Loucy (cell line): ENCODE measurements around the gene GATD1.

ENCODE experiments used
- H2AFZ ChIP-seq: fragments of 200-600 bp; sonication (generic); 2 replicates; pipeline ENCODE4 v1.6.0; 2016; ENCODE audit warnings: antibody characterized with exemption, mild to moderate bottlenecking, low read length, moderate library complexity
- H3F3A ChIP-seq: fragments of 200-600 bp; 2 replicates; pipeline ENCODE4 v1.6.0; 2016; ENCODE audit warnings: antibody characterized with exemption, low read depth, mild to moderate bottlenecking
- H3K27me3 ChIP-seq: fragments of 200-600 bp; sonication (generic); 2 replicates; pipeline ENCODE4 v1.6.1; 2014; ENCODE audit warnings: low read length, mild to moderate bottlenecking; ENCODE audit not compliant: insufficient read depth, poor library complexity, severe bottlenecking
- H3K36me3 ChIP-seq: fragments of 200-600 bp; sonication (generic); 2 replicates; pipeline ENCODE4 v1.6.1; 2016; ENCODE audit warnings: low read length; ENCODE audit not compliant: insufficient read depth
- H3K4me1 ChIP-seq: fragments of 200-600 bp; sonication (generic); 2 replicates; pipeline ENCODE4 v1.5.1; 2014; ENCODE audit warnings: low read length, mild to moderate bottlenecking; ENCODE audit not compliant: insufficient read depth, poor library complexity, severe bottlenecking
- H3K4me2 ChIP-seq: fragments of 200-600 bp; sonication (generic); 2 replicates; pipeline ENCODE4 v1.6.0; 2014; ENCODE audit warnings: antibody characterized with exemption, low read length, low read depth, mild to moderate bottlenecking; ENCODE audit not compliant: poor library complexity, severe bottlenecking
- H3K4me3 ChIP-seq: fragments of 200-600 bp; sonication (generic); 2 replicates; pipeline ENCODE4 v1.5.1; 2014; ENCODE audit warnings: low read length, mild to moderate bottlenecking, mixed read lengths; ENCODE audit not compliant: poor library complexity, severe bottlenecking
- H3K79me2 ChIP-seq: fragments of 200-600 bp; sonication (generic); 2 replicates; pipeline ENCODE4 v1.6.1; 2014; ENCODE audit warnings: low read length; ENCODE audit not compliant: insufficient read depth
- H3K9ac ChIP-seq: fragments of 200-600 bp; sonication (generic); 2 replicates; pipeline ENCODE4 v1.6.0; 2014; ENCODE audit warnings: mild to moderate bottlenecking, low read depth, low read length, moderate library complexity; ENCODE audit not compliant: poor library complexity, severe bottlenecking
- H3K9me2 ChIP-seq: fragments of 200-600 bp; sonication (generic); replicated peaks from 2 replicates; pipeline ENCODE4 v1.6.1; 2016; ENCODE audit warnings: low read depth, low read length, mixed read lengths
- H3K9me3 ChIP-seq: fragments of 200-600 bp; sonication (generic); 2 replicates; pipeline ENCODE4 v1.6.1; 2014; ENCODE audit warnings: mild to moderate bottlenecking, antibody characterized with exemption, low read length, low read depth; ENCODE audit not compliant: insufficient read depth
- H4K20me1 ChIP-seq: fragments of 200-600 bp; sonication (generic); 2 replicates; pipeline ENCODE4 v1.6.0; 2014; ENCODE audit warnings: antibody characterized with exemption, low read length, mild to moderate bottlenecking; ENCODE audit not compliant: insufficient read depth, poor library complexity, severe bottlenecking
- EZH2phosphoT487 ChIP-seq: fragments of 200-600 bp; IDR thresholded peaks from 2 replicates; pipeline ENCODE4 v1.6.1; 2018; ENCODE audit warnings: antibody characterized with exemption, mild to moderate bottlenecking, moderate library complexity, borderline replicate concordance
- TF ChIP-seq, protein P1 (sequence below): fragments of 200-600 bp; sonication (generic); conservative IDR thresholded peaks from 2 replicates; pipeline ENCODE4 v1.5.1; 2014; ENCODE audit warnings: mild to moderate bottlenecking, antibody characterized with exemption, low read length

The GATD1 gene

GRCh38 chr11:726278-727220 is 50.7 kb downstream of the GATD1 start:
- H3K9me3 ChIP-seq = no peaks in the 10 kb centered on the region
- H4K20me1 ChIP-seq = no peaks in the 10 kb centered on the region
- no peaks in the 10 kb centered on the region for H3K27me3 ChIP-seq
- H3K4me2 ChIP-seq = no peak overlapping the region
- peaks cover 3% of the 10 kb centered on the region for H3K4me1 ChIP-seq
- H3K4me3 ChIP-seq = no peak overlapping the region
- no peaks in the 10 kb centered on the region for H3K79me2 ChIP-seq
- H3F3A ChIP-seq = no peaks in the 10 kb centered on the region
- no peaks in the 10 kb centered on the region for H3K36me3 ChIP-seq
- no peak overlapping the region for H3K9ac ChIP-seq
- TF ChIP-seq, protein P1, sequence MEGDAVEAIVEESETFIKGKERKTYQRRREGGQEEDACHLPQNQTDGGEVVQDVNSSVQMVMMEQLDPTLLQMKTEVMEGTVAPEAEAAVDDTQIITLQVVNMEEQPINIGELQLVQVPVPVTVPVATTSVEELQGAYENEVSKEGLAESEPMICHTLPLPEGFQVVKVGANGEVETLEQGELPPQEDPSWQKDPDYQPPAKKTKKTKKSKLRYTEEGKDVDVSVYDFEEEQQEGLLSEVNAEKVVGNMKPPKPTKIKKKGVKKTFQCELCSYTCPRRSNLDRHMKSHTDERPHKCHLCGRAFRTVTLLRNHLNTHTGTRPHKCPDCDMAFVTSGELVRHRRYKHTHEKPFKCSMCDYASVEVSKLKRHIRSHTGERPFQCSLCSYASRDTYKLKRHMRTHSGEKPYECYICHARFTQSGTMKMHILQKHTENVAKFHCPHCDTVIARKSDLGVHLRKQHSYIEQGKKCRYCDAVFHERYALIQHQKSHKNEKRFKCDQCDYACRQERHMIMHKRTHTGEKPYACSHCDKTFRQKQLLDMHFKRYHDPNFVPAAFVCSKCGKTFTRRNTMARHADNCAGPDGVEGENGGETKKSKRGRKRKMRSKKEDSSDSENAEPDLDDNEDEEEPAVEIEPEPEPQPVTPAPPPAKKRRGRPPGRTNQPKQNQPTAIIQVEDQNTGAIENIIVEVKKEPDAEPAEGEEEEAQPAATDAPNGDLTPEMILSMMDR = no peak
- no peak for TF ChIP-seq EZH2phosphoT487
- H3K9me2 ChIP-seq = no peaks in the 10 kb centered on the region
- H2AFZ ChIP-seq = no peak overlapping the region

DNA sequence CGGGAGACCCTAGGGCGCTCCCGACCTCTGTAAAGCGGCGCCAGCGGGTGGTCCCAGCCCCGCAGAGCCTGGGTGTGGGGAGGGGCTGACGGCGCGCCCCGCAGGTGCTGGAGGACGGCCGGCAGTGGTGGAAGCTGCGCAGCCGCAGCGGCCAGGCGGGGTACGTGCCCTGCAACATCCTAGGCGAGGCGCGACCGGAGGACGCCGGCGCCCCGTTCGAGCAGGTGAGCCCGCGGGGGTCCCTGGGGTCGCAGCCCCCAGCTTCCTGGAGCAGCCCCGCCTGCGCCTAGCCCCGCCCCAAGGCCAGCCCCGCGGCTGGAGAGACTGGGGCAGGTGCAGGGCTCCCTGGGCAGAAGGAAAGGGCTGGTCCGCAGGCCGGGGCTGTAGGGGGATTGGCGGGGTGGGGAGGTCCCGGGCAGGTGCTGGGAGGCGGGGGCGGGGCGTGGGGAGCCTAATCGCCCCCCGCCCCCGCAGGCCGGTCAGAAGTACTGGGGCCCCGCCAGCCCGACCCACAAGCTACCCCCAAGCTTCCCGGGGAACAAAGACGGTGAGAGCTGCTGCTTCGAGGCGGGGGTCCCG is 51.6 kb downstream of the GATD1 start:
- no peak overlapping the region for H3K4me2 ChIP-seq
- no peaks in the 10 kb centered on the region for H3K9me3 ChIP-seq
- H3K4me3 ChIP-seq = no peak overlapping the region
- H3K27me3 ChIP-seq = no peaks in the 10 kb centered on the region
- H3F3A ChIP-seq = no peaks in the 10 kb centered on the region
- no peaks in the 10 kb centered on the region for H4K20me1 ChIP-seq
- TF ChIP-seq EZH2phosphoT487 = no peak
- TF ChIP-seq, protein P1 = no peak
- no peaks in the 10 kb centered on the region for H3K9me2 ChIP-seq
- no peaks in the 10 kb centered on the region for H3K36me3 ChIP-seq
- no peaks in the 10 kb centered on the region for H3K79me2 ChIP-seq
- H3K9ac ChIP-seq = no peak overlapping the region
- H3K4me1 ChIP-seq = peaks cover 3% of the 10 kb centered on the region
- no peak overlapping the region for H2AFZ ChIP-seq

DNA sequence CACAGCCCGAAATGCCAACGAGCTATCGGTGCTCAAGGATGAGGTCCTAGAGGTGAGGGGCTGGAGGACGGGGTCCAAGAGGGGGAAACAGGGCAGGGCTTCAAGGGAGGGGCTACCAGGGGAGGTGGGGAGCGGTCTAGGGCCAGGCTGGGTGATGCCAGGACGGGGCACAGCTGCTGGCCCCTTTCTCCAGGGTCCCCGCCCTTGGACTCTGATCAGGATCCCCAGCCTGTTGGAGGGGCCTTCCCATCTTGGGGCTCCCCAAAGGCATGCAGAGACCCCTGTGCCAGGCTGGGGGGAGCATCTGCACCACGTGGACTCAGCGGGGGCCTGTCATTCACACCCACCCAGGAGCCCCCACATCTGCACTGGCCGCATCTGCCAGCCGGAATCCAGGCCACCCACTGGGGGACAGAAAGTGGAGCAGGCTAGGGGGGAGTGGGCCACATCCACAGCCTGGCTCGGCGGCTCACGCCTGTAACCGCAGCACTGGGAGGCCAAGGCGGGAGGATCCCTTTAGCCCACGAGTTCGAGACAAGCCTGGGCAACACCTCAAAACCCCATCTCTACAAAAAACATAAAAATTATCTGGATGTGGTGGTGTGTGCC is 52.4 kb downstream of the GATD1 start:
- no peaks in the 10 kb centered on the region for H4K20me1 ChIP-seq
- no peak overlapping the region for H3K4me2 ChIP-seq
- no peaks in the 10 kb centered on the region for H3K9me2 ChIP-seq
- H3K27me3 ChIP-seq = no peaks in the 10 kb centered on the region
- H3K4me1 ChIP-seq = peaks cover 3% of the 10 kb centered on the region
- no peaks in the 10 kb centered on the region for H3F3A ChIP-seq
- no peak overlapping the region for H2AFZ ChIP-seq
- H3K36me3 ChIP-seq = no peaks in the 10 kb centered on the region
- no peaks in the 10 kb centered on the region for H3K79me2 ChIP-seq
- TF ChIP-seq, protein P1 = no peak
- no peak for TF ChIP-seq EZH2phosphoT487
- no peak overlapping the region for H3K9ac ChIP-seq
- no peaks in the 10 kb centered on the region for H3K9me3 ChIP-seq
- no peak overlapping the region for H3K4me3 ChIP-seq
